Measurements from ENCODE around the gene KAT2A.

The KAT2A gene

GRCh38 chr17:42087736-42088705 lies 33.1 kb downstream of the KAT2A start (continued):
- TF ChIP-seq TCF4 (CRISPR knock-in tag; IDR thresholded peaks at IDR 0.05; ENCODE audit: borderline replicate concordance) (no peak), ARNTL (CRISPR knock-in tag; IDR thresholded peaks at IDR 0.05; ENCODE audit: borderline replicate concordance, low read depth) (no peak), ZNF70 (CRISPR knock-in tag; IDR thresholded peaks at IDR 0.05) (no peak)

- TF ChIP-seq ZNF8 (CRISPR knock-in tag; IDR thresholded peaks at IDR 0.05) = no peak
- TF ChIP-seq ZC3H10 (CRISPR knock-in tag; IDR thresholded peaks at IDR 0.05) = no peak
- no peak for TF ChIP-seq ZFP30 (CRISPR knock-in tag; IDR thresholded peaks at IDR 0.05)
- TF ChIP-seq ZNF70 (CRISPR knock-in tag; IDR thresholded peaks at IDR 0.05) = no peak
- TF ChIP-seq TSHZ2 (CRISPR knock-in tag; IDR thresholded peaks at IDR 0.05) = no peak
- TF ChIP-seq OSR1 (CRISPR knock-in tag; IDR thresholded peaks at IDR 0.05) = no peak
- TF ChIP-seq CREB5 (CRISPR knock-in tag; IDR thresholded peaks at IDR 0.05; ENCODE audit: low read depth) = no peak
- no peak for TF ChIP-seq ARNTL (CRISPR knock-in tag; IDR thresholded peaks at IDR 0.05; ENCODE audit: borderline replicate concordance, low read depth)
- no peak for TF ChIP-seq RARB (CRISPR knock-in tag; IDR thresholded peaks at IDR 0.05)
- TF ChIP-seq, protein P1, sequence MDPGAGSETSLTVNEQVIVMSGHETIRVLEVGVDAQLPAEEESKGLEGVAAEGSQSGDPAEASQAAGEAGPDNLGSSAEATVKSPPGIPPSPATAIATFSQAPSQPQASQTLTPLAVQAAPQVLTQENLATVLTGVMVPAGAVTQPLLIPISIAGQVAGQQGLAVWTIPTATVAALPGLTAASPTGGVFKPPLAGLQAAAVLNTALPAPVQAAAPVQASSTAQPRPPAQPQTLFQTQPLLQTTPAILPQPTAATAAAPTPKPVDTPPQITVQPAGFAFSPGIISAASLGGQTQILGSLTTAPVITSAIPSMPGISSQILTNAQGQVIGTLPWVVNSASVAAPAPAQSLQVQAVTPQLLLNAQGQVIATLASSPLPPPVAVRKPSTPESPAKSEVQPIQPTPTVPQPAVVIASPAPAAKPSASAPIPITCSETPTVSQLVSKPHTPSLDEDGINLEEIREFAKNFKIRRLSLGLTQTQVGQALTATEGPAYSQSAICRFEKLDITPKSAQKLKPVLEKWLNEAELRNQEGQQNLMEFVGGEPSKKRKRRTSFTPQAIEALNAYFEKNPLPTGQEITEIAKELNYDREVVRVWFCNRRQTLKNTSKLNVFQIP (CRISPR knock-in tag; IDR thresholded peaks at IDR 0.05; ENCODE audit: borderline replicate concordance, low read depth) = no peak
- TF ChIP-seq PATZ1 (CRISPR knock-in tag; IDR thresholded peaks at IDR 0.05; ENCODE audit: borderline replicate concordance) = no peak
- no peak for TF ChIP-seq CSDC2 (CRISPR knock-in tag; IDR thresholded peaks at IDR 0.05)
- TF ChIP-seq ZNF565 (CRISPR knock-in tag; conservative IDR thresholded peaks at IDR 0.05; ENCODE audit: low read depth) = no peak
- no peak for TF ChIP-seq GLIS3 (CRISPR knock-in tag; IDR thresholded peaks at IDR 0.05)
- no peak for TF ChIP-seq ZFP3 (CRISPR knock-in tag; IDR thresholded peaks at IDR 0.05)
- TF ChIP-seq SNAI2 (CRISPR knock-in tag; IDR thresholded peaks at IDR 0.05) = no peak
- no peak for TF ChIP-seq TOX (CRISPR knock-in tag; IDR thresholded peaks at IDR 0.05; ENCODE audit: borderline replicate concordance)
- TF ChIP-seq CSRNP3 (CRISPR knock-in tag; IDR thresholded peaks at IDR 0.05) = no peak
- ATAC-seq = no peak
Observed at GRCh38 chr17:42087042-42087701, 34.0 kb downstream of the KAT2A start.
